ENCODE results near the gene MTG2. TPM values are rescaled to one million over a fixed set of nuclear protein-coding genes. Genes with fewer than 3 reads are reported as not detected.

The MTG2 gene
- total and polyA plus RNA-seq, 10 of the 15 experiments (the other 5 are each of a cell fraction or from before 2014, with no cell fraction given), result 6.2 to 52.4 (median 34.3) TPM

DNA sequence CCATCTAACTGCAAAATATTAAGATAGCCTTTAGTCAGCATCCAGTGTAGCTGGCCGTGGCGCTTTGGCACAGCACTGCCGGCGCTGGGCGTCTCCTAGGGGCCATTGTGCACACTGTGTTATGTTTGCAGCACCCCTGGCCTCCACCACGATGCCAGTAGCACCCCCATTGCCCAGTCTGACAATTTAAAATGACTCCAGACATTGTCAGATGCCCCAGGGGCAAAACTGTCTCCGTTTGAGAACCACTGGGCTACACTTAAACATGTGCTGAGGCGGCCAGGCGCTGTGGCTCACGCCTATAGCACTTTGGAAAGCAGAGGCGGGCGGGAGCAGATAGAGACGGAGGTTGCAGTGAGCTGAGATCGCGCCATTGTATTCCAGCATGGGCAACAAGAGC, 6.0 kb upstream of the MTG2 start:
- in situ Hi-C loops (cut with MboI), result no loop called here
- no peak for TF ChIP-seq MEF2A (IDR thresholded peaks at IDR 0.05; ENCODE audit: insufficient read depth, low read depth, low read length)
- no peak for TF ChIP-seq PKNOX1 (IDR thresholded peaks at IDR 0.05)
- TF ChIP-seq ZBTB33 (IDR thresholded peaks at IDR 0.05), result no peak
- no peak for TF ChIP-seq NFYB (IDR thresholded peaks at IDR 0.05; ENCODE audit: insufficient read depth, low read depth, low read length)
- TF ChIP-seq, protein P1, sequence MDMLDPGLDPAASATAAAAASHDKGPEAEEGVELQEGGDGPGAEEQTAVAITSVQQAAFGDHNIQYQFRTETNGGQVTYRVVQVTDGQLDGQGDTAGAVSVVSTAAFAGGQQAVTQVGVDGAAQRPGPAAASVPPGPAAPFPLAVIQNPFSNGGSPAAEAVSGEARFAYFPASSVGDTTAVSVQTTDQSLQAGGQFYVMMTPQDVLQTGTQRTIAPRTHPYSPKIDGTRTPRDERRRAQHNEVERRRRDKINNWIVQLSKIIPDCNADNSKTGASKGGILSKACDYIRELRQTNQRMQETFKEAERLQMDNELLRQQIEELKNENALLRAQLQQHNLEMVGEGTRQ (IDR thresholded peaks at IDR 0.05; ENCODE audit: borderline replicate concordance, low read depth, low read length), result no peak
- no peak for TF ChIP-seq HCFC1 (IDR thresholded peaks at IDR 0.05; ENCODE audit: low read length)
- intact Hi-C loops (cut with micrococcal nuclease; ENCODE audit: unreplicated experiment), result no loop called here
- WGBS (ENCODE audit: insufficient coverage, insufficient replicate concordance, low lambda C conversion rate, missing lambda C conversion rate), result 90% methylated on average over 15 of the region's 15 CpGs
- Histone ChIP-seq H3K4me1 (ENCODE audit: control insufficient read depth, insufficient read depth, low read length) (no peaks in the 10 kb centered on the region), H2AFZ (ENCODE audit: control insufficient read depth, low read depth, low read length) (no peak overlapping the region), H3K36me3 (ENCODE audit: control insufficient read depth in 2 of 2, insufficient read depth in 2 of 2, low read length in 1 of 2) (peaks cover 0 to 2% of the 10 kb centered on the region in 2 experiments), H3K4me3 (no peak overlapping the region), H3K4me2 (ENCODE audit: control insufficient read depth, insufficient read depth) (no peak overlapping the region), H4K20me1 (ENCODE audit: control insufficient read depth, insufficient read depth) (no peaks in the 10 kb centered on the region), H3K79me2 (ENCODE audit: control insufficient read depth, insufficient read depth, low read length) (no peaks in the 10 kb centered on the region), H3K9ac (ENCODE audit: control insufficient read depth, insufficient read depth, low read length) (no peak overlapping the region), H3K27ac (ENCODE audit: control insufficient read depth, insufficient read depth) (no peak overlapping the region), H3K9me3 (replicated peaks; ENCODE audit: control insufficient read depth, insufficient read depth, low read length) (no peaks in the 10 kb centered on the region), H3K27me3 (replicated peaks in 1 of 2; ENCODE audit: control insufficient read depth in 2 of 2, insufficient read depth in 2 of 2, low read length in 1 of 2) (no peaks in the 10 kb centered on the region)
- BruUV-seq (replicated peaks), result no TSS peak
- no peak for DNase-seq (ENCODE audit: low read depth, low spot score)
- ATAC-seq, result no peak
- POLR2A ChIA-PET, result interaction anchor here (0.6 kb wide), 1 partner anchor 927 kb away, joined by 3 read pairs; no protein-coding TSS in a partner anchor
- SMC1A ChIA-PET (ENCODE audit: uncharacterized antibody, unreplicated experiment), result no interaction called here
- RAD21 ChIA-PET (ENCODE audit: unreplicated experiment), result no interaction called here
- CTCF ChIA-PET, result no interaction called here
- FAIRE-seq, result no peak

Measured in GM12878 (cell line).